ENCODE data around the gene SCEL.

DNA sequence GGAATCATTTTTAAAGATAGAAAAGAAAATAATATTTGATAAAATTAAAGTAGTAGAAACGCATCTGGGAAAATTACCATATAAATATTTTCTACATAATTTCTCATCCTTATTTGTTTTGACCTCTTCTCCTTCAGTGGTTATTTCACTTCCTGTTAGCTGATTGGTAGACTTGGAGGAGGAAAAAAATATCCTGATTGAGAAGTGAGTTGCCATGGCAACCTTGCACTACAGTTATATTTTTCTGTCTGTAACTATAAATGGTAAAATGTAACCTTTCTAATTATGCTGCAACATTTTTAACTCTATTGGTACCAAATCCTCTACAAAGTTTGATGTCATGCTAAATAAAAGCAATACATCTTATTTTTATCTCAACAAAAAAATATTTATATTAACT, 45.2 kb downstream of the SCEL start:
- TF ChIP-seq, protein P1, sequence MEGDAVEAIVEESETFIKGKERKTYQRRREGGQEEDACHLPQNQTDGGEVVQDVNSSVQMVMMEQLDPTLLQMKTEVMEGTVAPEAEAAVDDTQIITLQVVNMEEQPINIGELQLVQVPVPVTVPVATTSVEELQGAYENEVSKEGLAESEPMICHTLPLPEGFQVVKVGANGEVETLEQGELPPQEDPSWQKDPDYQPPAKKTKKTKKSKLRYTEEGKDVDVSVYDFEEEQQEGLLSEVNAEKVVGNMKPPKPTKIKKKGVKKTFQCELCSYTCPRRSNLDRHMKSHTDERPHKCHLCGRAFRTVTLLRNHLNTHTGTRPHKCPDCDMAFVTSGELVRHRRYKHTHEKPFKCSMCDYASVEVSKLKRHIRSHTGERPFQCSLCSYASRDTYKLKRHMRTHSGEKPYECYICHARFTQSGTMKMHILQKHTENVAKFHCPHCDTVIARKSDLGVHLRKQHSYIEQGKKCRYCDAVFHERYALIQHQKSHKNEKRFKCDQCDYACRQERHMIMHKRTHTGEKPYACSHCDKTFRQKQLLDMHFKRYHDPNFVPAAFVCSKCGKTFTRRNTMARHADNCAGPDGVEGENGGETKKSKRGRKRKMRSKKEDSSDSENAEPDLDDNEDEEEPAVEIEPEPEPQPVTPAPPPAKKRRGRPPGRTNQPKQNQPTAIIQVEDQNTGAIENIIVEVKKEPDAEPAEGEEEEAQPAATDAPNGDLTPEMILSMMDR (IDR thresholded peaks at IDR 0.05; ENCODE audit: low read length): no peak
- TF ChIP-seq EZH2 (optimal IDR thresholded peaks at IDR 0.05; ENCODE audit: low read depth, low read length) (no peak), EZH2phosphoT487 (IDR thresholded peaks at IDR 0.05; ENCODE audit: low read length) (no peak)

Data from MM.1S (cell line).